Left lung (tissue), 10 donors: ENCODE results near the gene ZNF823. TPM values are rescaled to one million over a fixed set of nuclear protein-coding genes. Genes with fewer than 3 reads are reported as not detected.
A peak's percentile ranks its signal among the peaks of the same experiment; 100 is the strongest.

Experiments used
- ATAC-seq: fragments of 200-7000 bp; cut with Tn5 transposase; one replicate; pipeline ENCODE4 v1.9.1; 2020; ENCODE audit warnings: moderate library complexity
- DNase-seq, 4 donors: peaks; one replicate each; pipeline ENCODE4 v3.0.0-alpha.2; 2013 to 2020
- H3K27ac ChIP-seq, 2 donors: fragments of 200-600 bp; sonication (generic) in 1 of 2; one replicate each; pipeline versions ENCODE4 v1.5.0 to v1.8.0; 2020 to 2021
- H3K27me3 ChIP-seq, 2 donors: fragments of 200-600 bp; sonication (generic) in 1 of 2; one replicate each; pipeline versions ENCODE4 v1.5.0 to v1.8.0; 2020 to 2021
- H3K36me3 ChIP-seq, 2 donors: fragments of 200-600 bp; sonication (generic) in 1 of 2; one replicate each; pipeline versions ENCODE4 v1.5.0 to v1.8.0; 2020 to 2021
- H3K4me1 ChIP-seq, 2 donors: fragments of 200-600 bp; one replicate each; pipeline ENCODE4 v1.8.0; 2021
- H3K4me3 ChIP-seq, 2 donors: fragments of 200-600 bp; sonication (generic) in 1 of 2; one replicate each; pipeline versions ENCODE4 v1.5.0 to v1.8.0; 2020 to 2021; ENCODE audit warnings: mild to moderate bottlenecking in 1 of 2
- H3K9me3 ChIP-seq, 2 donors: fragments of 200-600 bp; sonication (generic) in 1 of 2; one replicate each; pipeline versions ENCODE4 v1.5.0 to v1.8.0; 2020 to 2021
- CTCF ChIP-seq, 2 donors: fragments of 200-600 bp; sonication (generic) in 1 of 2; IDR thresholded peaks; one replicate each; pipeline versions ENCODE4 v1.5.0 to v1.8.0; 2021; ENCODE audit warnings: antibody characterized with exemption in 2 of 2
- intact Hi-C, 2 donors: fragments of 100-400 bp; cut with DNase I; formaldehyde crosslinking; loops; one replicate each; pipeline versions ENCODE4 v1.11.2 to v1.14.2; 2022
- polyA plus RNA-seq, 6 donors: library from polyadenylated mRNA; unstranded; fragments of 120-200 nt; gene quantifications; one replicate each; pipeline ENCODE4 v1.2.1, GENCODE V29; 2013; ENCODE audit not compliant: insufficient read length in 6 of 6
- total RNA-seq, 2 donors: library from RNA; stranded (reverse); fragmentation: NEBNext Ultra II Directional; extraction: Animal tissue kit (Norgen Biotek cat#: 25700); gene quantifications; one replicate each; pipeline ENCODE4 v1.2.1, GENCODE V29; 2021
- donor health status: DM: no; HTN: yes; CAD: no.
- donor health status: DM: no; HTN: no; CAD: no.

The ZNF823 gene
- total and polyA plus RNA-seq, 8 donors = 5.3 to 9.1 (median 8.6) TPM

DNA sequence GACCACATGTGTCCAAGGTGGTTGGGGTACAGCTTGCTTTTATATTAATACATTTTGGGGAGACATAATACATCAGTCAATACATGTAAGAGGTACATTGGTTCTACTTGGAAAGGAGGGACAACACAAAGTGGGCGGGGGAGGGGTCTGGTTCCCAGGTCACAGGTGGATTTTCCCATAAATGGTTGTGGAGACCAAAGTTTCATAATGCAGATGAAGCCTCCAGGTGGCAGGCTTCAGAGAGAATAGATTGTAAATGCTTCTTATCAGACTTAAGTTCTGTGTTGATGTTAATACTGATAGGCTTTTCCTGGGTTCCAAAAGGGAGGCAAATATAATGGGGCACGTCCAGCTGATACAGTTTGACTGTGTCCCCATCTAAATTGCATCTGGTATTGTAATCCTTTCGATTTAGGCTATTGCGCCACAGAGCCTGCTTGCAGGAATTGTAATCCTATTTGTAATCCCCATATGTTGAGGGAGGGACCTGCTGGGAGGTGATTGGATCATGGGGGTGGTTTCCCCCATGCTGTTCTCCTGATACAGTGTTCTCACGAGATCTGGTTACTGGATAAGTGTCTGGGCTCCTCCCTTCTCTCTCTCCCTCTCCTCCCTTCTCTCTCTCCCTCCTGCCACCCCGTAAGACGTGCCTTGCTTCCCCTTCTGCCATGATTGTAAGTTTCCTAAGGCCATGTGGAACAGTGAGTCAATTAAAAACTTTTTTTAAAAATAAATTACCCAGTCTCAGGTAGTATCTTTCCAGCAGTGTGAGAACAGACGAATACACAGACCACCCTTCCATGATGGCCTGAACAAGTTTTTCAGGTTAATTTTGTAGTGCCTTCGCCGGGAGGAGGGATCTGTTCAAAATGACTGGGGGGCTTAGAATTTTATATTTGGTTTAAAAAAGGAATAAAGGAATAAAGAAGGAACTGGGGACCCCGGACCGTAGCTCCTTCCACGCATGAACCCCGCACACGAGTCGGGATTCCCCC is 44.9 kb downstream of the ZNF823 start:
- Histone ChIP-seq H3K4me3 (peak overlapping the region; percentile 61 to 64), H3K9me3 (no peaks in the 10 kb centered on the region), H3K27ac (peak overlapping the region; percentile 68 to 73), H3K4me1 (peaks cover 8 to 16% of the 10 kb centered on the region in 2 donors), H3K27me3 (peaks cover 0 to 11% of the 10 kb centered on the region in 2 donors), H3K36me3 (no peaks in the 10 kb centered on the region)
- peak in 2 of 4 donors; percentile 15 to 40 for DNase-seq
- intact Hi-C loops = no loop called here
- no peak for TF ChIP-seq CTCF (IDR thresholded peaks at IDR 0.05)
- ATAC-seq = no peak

- ATAC-seq (no peak), DNase-seq (no peak)
- intact Hi-C loops = no loop called here
- Histone ChIP-seq H3K4me3 (no peak overlapping the region), H3K9me3 (peaks cover 0 to 5% of the 10 kb centered on the region in 2 donors), H3K27ac (no peak overlapping the region), H3K36me3 (no peaks in the 10 kb centered on the region), H3K27me3 (peaks cover 0 to 11% of the 10 kb centered on the region in 2 donors), H3K4me1 (peaks cover 8 to 16% of the 10 kb centered on the region in 2 donors)
- TF ChIP-seq CTCF (IDR thresholded peaks at IDR 0.05) = no peak
Observed at GRCh38 chr19:11692127-11692790, 46.5 kb downstream of the ZNF823 start.

- Histone ChIP-seq H3K27ac (no peak overlapping the region), H3K27me3 (no peaks in the 10 kb centered on the region), H3K36me3 (peaks cover 0 to 21% of the 10 kb centered on the region in 2 donors), H3K4me1 (no peaks in the 10 kb centered on the region), H3K9me3 (peaks cover 0 to 58% of the 10 kb centered on the region in 2 donors), H3K4me3 (no peak overlapping the region)
- no peak for TF ChIP-seq CTCF (IDR thresholded peaks at IDR 0.05)
- no peak for DNase-seq
- no peak for ATAC-seq
- intact Hi-C loops = no loop called here
Observed at GRCh38 chr19:11685676-11686650, 52.8 kb downstream of the ZNF823 start.

- Histone ChIP-seq H3K4me1 (no peaks in the 10 kb centered on the region), H3K9me3 (peaks cover 0 to 67% of the 10 kb centered on the region in 2 donors), H3K4me3 (no peak overlapping the region), H3K27me3 (no peaks in the 10 kb centered on the region), H3K36me3 (peaks cover 0 to 26% of the 10 kb centered on the region in 2 donors), H3K27ac (no peak overlapping the region)
- DNase-seq (no peak), ATAC-seq (no peak)
- TF ChIP-seq CTCF (IDR thresholded peaks at IDR 0.05) = no peak
- intact Hi-C loops = no loop called here
Observed at GRCh38 chr19:11684987-11685675, 53.6 kb downstream of the ZNF823 start.
